K562 (cell line): ENCODE data around the gene PSORS1C1. TPM values are rescaled to one million over a fixed set of nuclear protein-coding genes. Genes with fewer than 3 reads are reported as not detected.

Source experiments
- DNMT1 ChIP-seq: fragments of 450-650 bp; IDR thresholded peaks from 2 replicates; pipeline ENCODE4 v1.6.1; 2016; ENCODE audit warnings: antibody characterized with exemption, mild to moderate bottlenecking
- HSF4 ChIP-seq: fragments of 250-450 bp; sonication (Bioruptor Pico); IDR thresholded peaks from 2 replicates; pipeline ENCODE4 v2.1.2; 2022; ENCODE audit warnings: mild to moderate bottlenecking, moderate library complexity, borderline replicate concordance
- MAFF ChIP-seq: IDR thresholded peaks from 2 replicates; pipeline ENCODE4 v1.6.1; 2012; ENCODE audit warnings: low read length, improper control_type of control experiment
- MYNN ChIP-seq, 2 experiments: sonication (generic); formaldehyde crosslinking in 1 of 2; IDR thresholded peaks; 2 replicates each; pipeline versions ENCODE4 v1.5.0 to v1.6.1; 2016 to 2020; ENCODE audit warnings: antibody characterized with exemption in 1 of 2, missing genetic modification reagents in 1 of 2
- PTBP1 ChIP-seq: fragments of 200-400 bp; formaldehyde crosslinking; IDR thresholded peaks from 2 replicates; pipeline ENCODE4 v1.6.1; 2017; ENCODE audit warnings: low read depth, low read length
- RAD21 ChIP-seq, 2 experiments: fragments of 250-450 bp in 1 of 2; fragments of 450-650 bp in 1 of 2; sonication (Bioruptor Pico) in 1 of 2; formaldehyde crosslinking in 1 of 2; IDR thresholded peaks in 1 of 2; conservative IDR thresholded peaks in 1 of 2; 2 replicates each; pipeline versions ENCODE4 v1.4.0 to v1.8.0; 2020 to 2022; ENCODE audit warnings: mild to moderate bottlenecking in 2 of 2, moderate library complexity in 1 of 2
- SLC30A9 ChIP-seq: fragments of 250-450 bp; sonication (Bioruptor Pico); IDR thresholded peaks from 2 replicates; pipeline ENCODE4 v1.8.0; 2022; ENCODE audit warnings: mild to moderate bottlenecking, moderate library complexity
- SMARCA4 ChIP-seq: fragments of 450-650 bp; IDR thresholded peaks from 2 replicates; pipeline ENCODE4 v1.6.1; 2016
- TAF7 ChIP-seq: fragments of 450-650 bp; IDR thresholded peaks from 2 replicates; pipeline ENCODE4 v1.6.1; 2016; ENCODE audit warnings: missing genetic modification characterization, missing compliant biosample characterization
- UBTF ChIP-seq, 2 experiments: IDR thresholded peaks; 2 replicates each; pipeline ENCODE4 v1.6.1; 2012; ENCODE audit warnings: improper control_type of control experiment in 2 of 2, low read depth in 2 of 2, low read length in 2 of 2, borderline replicate concordance in 1 of 2
- YY1 ChIP-seq, 3 experiments: IDR thresholded peaks; 2 replicates each; pipeline ENCODE4 v1.6.1; 2011; ENCODE audit warnings: low read length in 2 of 3, mild to moderate bottlenecking in 2 of 3, moderate library complexity in 2 of 3, borderline replicate concordance in 1 of 3, control low read depth in 1 of 3, low read depth in 1 of 3; ENCODE audit not compliant: insufficient read depth in 3 of 3, insufficient replicate concordance in 2 of 3, control insufficient read depth in 1 of 3, insufficient read length in 1 of 3; ENCODE audit errors: extremely low read depth in 1 of 3
- polyA plus RNA-seq, 8 experiments: library from polyadenylated mRNA; depleted of rRNA in 4 of 8; stranded (reverse) in 5 of 8; unstranded in 3 of 8; fragments of >200 nt; fragmentation: Nextera tagmentation in 2 of 8; fragmentation: Illumina TruSeq in 1 of 8; extraction: Ambion mirVana in 2 of 8; extraction: Trizol in 1 of 8; gene quantifications; 2 replicates each; pipeline versions ENCODE4 v1.2.1 to v1.2.3, GENCODE V29; 2011 to 2014; ENCODE audit warnings: inconsistent platforms in 1 of 8, missing spikeins in 1 of 8
- total RNA-seq, 7 experiments: library from RNA; depleted of rRNA in 6 of 7; stranded (reverse); fragments of >200 nt in 6 of 7; fragmentation: Illumina TruSeq in 2 of 7; extraction: Trizol in 2 of 7; gene quantifications; 2 replicates each; pipeline versions ENCODE4 v1.2.1 to v1.2.3, GENCODE V29; 2011 to 2021; ENCODE audit warnings: low replicate concordance in 1 of 7
- TF ChIP-seq, protein P1 (sequence below): sonication (generic); formaldehyde crosslinking; IDR thresholded peaks from 2 replicates; pipeline ENCODE4 v1.8.0; 2023; ENCODE audit warnings: mild to moderate bottlenecking, missing genetic modification reagents
- TF ChIP-seq, protein P2 (sequence below), 2 experiments: fragments of 250-450 bp in 1 of 2; fragments of 450-650 bp in 1 of 2; sonication (Bioruptor Pico) in 1 of 2; IDR thresholded peaks; 2 replicates each; pipeline versions ENCODE4 v1.6.1 to v1.8.0; 2016 to 2021; ENCODE audit warnings: mild to moderate bottlenecking in 2 of 2, moderate library complexity in 2 of 2, missing compliant biosample characterization in 1 of 2, missing genetic modification characterization in 1 of 2
- TF ChIP-seq, protein P3 (sequence below): IDR thresholded peaks from 2 replicates; pipeline ENCODE4 v1.6.1; 2011; ENCODE audit not compliant: insufficient read length; ENCODE audit errors: extremely low read depth
- TF ChIP-seq, protein P4 (sequence below): fragments of 250-450 bp; sonication (Bioruptor Pico); IDR thresholded peaks from 2 replicates; pipeline ENCODE4 v1.4.0; 2020; ENCODE audit warnings: mild to moderate bottlenecking, moderate library complexity, borderline replicate concordance

The PSORS1C1 gene
- total and polyA plus RNA-seq, 9 of the 15 experiments (the other 6 are each of a cell fraction or from before 2014, with no cell fraction given) = 0.11 TPM; not detected in 8

- TF ChIP-seq, protein P1, sequence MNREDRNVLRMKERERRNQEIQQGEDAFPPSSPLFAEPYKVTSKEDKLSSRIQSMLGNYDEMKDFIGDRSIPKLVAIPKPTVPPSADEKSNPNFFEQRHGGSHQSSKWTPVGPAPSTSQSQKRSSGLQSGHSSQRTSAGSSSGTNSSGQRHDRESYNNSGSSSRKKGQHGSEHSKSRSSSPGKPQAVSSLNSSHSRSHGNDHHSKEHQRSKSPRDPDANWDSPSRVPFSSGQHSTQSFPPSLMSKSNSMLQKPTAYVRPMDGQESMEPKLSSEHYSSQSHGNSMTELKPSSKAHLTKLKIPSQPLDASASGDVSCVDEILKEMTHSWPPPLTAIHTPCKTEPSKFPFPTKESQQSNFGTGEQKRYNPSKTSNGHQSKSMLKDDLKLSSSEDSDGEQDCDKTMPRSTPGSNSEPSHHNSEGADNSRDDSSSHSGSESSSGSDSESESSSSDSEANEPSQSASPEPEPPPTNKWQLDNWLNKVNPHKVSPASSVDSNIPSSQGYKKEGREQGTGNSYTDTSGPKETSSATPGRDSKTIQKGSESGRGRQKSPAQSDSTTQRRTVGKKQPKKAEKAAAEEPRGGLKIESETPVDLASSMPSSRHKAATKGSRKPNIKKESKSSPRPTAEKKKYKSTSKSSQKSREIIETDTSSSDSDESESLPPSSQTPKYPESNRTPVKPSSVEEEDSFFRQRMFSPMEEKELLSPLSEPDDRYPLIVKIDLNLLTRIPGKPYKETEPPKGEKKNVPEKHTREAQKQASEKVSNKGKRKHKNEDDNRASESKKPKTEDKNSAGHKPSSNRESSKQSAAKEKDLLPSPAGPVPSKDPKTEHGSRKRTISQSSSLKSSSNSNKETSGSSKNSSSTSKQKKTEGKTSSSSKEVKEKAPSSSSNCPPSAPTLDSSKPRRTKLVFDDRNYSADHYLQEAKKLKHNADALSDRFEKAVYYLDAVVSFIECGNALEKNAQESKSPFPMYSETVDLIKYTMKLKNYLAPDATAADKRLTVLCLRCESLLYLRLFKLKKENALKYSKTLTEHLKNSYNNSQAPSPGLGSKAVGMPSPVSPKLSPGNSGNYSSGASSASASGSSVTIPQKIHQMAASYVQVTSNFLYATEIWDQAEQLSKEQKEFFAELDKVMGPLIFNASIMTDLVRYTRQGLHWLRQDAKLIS (CRISPR knock-in tag) = no peak
- TF ChIP-seq, protein P2, sequence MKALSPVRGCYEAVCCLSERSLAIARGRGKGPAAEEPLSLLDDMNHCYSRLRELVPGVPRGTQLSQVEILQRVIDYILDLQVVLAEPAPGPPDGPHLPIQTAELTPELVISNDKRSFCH (CRISPR knock-in tag; IDR thresholded peaks at IDR 0.05) = no peak
- TF ChIP-seq, protein P2 (tag; IDR thresholded peaks at IDR 0.05) = no peak
- no peak for TF ChIP-seq MAFF
- TF ChIP-seq SMARCA4 = no peak; the same call in 1 of the 2 replicates
- TF ChIP-seq SLC30A9 (CRISPR knock-in tag) = no peak
- no peak for TF ChIP-seq PTBP1
- no peak for TF ChIP-seq DNMT1
- no peak for TF ChIP-seq HSF4 (CRISPR knock-in tag)
- no peak for TF ChIP-seq UBTF (IDR thresholded peaks at IDR 0.05; ENCODE audit: borderline replicate concordance in 1 of 2, low read depth in 2 of 2, low read length in 2 of 2)
- TF ChIP-seq, protein P3, sequence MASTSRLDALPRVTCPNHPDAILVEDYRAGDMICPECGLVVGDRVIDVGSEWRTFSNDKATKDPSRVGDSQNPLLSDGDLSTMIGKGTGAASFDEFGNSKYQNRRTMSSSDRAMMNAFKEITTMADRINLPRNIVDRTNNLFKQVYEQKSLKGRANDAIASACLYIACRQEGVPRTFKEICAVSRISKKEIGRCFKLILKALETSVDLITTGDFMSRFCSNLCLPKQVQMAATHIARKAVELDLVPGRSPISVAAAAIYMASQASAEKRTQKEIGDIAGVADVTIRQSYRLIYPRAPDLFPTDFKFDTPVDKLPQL = no peak
- TF ChIP-seq, protein P4, sequence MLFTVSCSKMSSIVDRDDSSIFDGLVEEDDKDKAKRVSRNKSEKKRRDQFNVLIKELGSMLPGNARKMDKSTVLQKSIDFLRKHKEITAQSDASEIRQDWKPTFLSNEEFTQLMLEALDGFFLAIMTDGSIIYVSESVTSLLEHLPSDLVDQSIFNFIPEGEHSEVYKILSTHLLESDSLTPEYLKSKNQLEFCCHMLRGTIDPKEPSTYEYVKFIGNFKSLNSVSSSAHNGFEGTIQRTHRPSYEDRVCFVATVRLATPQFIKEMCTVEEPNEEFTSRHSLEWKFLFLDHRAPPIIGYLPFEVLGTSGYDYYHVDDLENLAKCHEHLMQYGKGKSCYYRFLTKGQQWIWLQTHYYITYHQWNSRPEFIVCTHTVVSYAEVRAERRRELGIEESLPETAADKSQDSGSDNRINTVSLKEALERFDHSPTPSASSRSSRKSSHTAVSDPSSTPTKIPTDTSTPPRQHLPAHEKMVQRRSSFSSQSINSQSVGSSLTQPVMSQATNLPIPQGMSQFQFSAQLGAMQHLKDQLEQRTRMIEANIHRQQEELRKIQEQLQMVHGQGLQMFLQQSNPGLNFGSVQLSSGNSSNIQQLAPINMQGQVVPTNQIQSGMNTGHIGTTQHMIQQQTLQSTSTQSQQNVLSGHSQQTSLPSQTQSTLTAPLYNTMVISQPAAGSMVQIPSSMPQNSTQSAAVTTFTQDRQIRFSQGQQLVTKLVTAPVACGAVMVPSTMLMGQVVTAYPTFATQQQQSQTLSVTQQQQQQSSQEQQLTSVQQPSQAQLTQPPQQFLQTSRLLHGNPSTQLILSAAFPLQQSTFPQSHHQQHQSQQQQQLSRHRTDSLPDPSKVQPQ (CRISPR knock-in tag) = no peak
- TF ChIP-seq MYNN (IDR thresholded peaks at IDR 0.05) = no peak
- no peak for TF ChIP-seq MYNN (CRISPR knock-in tag; IDR thresholded peaks at IDR 0.05)
- TF ChIP-seq TAF7 (tag) = no peak
- TF ChIP-seq RAD21 (CRISPR knock-in tag; conservative IDR thresholded peaks at IDR 0.05 in 1 of 2, IDR thresholded peaks at IDR 0.05 in 1 of 2) = no peak
- no peak for TF ChIP-seq YY1 (IDR thresholded peaks at IDR 0.05; ENCODE audit: borderline replicate concordance in 1 of 3, control insufficient read depth in 1 of 3, extremely low read depth in 1 of 3, insufficient read depth in 3 of 3, insufficient read length in 1 of 3, insufficient replicate concordance in 2 of 3, low read depth in 1 of 3, low read length in 2 of 3)
Observed at GRCh38 chr6:31092769-31093505, 21.7 kb upstream of the PSORS1C1 start (continued).
